Hematopoietic multipotent progenitor cell treated with erythropoietin and hydrocortisone succinate and interleukin-3 and kit ligand, for 4 days (in vitro differentiated cells): ENCODE data around the gene EPHB1.

Experiments
- DNase-seq: peaks from one replicate; pipeline ENCODE4 v3.0.0-alpha.2; 2015

The EPHB1 gene

DNA sequence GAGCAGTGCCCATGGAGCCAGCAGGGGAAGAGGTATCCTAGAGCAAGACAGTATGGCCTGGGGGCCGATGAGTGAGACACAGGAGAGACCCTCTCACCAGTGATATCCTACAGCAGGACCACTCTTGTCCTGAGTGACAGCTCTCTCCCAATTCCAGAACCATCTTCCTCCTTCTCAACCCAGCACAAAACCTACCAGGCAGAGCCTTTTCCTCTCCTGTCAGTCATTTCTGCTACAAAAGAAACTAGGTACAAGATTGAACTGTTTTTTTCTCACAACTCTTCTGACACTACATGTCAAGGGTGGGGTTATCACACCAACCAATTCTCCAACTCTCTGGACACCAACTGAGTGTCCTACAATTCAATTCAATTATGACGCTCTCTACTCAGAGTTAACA, 506.6 kb downstream of the EPHB1 start:
- no peak for DNase-seq

DNA sequence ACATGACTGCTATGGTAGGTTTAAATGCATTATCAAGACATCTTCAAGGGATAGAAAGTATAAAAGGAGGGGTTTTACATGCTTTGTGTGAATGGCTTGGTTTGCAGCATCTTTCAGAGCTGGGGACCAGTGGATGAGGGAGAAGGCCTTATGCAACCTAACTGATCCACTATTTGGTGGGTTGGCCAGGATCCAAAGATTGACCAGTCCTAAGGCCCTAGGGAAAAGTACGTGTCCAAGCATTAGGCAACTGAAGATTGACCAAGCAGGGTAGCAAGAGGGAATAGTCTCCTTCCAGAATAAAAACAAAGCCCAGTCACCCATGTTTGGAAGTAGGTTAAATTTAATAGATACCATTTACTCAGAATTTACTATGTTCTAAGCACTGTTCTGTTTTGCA, 509.3 kb downstream of the EPHB1 start:
- DNase-seq: no peak
